Upper lobe of left lung (tissue), 4 donors: ENCODE data around the gene RFX2.

Experiments used
- CTCF ChIP-seq, 6 experiments: fragments of 450-650 bp in 4 of 6; fragments of 200-600 bp in 2 of 6; sonication (generic) in 2 of 6; IDR thresholded peaks; one replicate each; pipeline ENCODE4 v1.5.1; 2016 to 2019; ENCODE audit warnings: antibody characterized with exemption in 6 of 6
- POLR2AphosphoS5 ChIP-seq, 2 donors: sonication (generic); formaldehyde crosslinking; IDR thresholded peaks; one replicate each; pipeline ENCODE4 v1.5.1; 2017; ENCODE audit warnings: antibody characterized with exemption in 2 of 2

GRCh38 chr19:6059988-6060599, 50.2 kb downstream of the RFX2 start:
- no peak for TF ChIP-seq CTCF (IDR thresholded peaks at IDR 0.05)
- TF ChIP-seq POLR2AphosphoS5 (IDR thresholded peaks at IDR 0.05) = no peak
